Glutamatergic neuron (in vitro differentiated cells): ENCODE data around the gene DIAPH1. TPM values are rescaled to one million over a fixed set of nuclear protein-coding genes. Genes with fewer than 3 reads are reported as not detected.
A peak's percentile ranks its signal among the peaks of the same experiment; 100 is the strongest.

Experiments used
- DNase-seq: peaks from one replicate; pipeline ENCODE4 v3.0.0; 2022
- H3K27ac Mint-ChIP-seq: one replicate; pipeline ENCODE4 v1.8.0; 2020; ENCODE audit warnings: mild to moderate bottlenecking, mixed read lengths, inconsistent platforms; ENCODE audit not compliant: unreplicated experiment
- H3K27me3 Mint-ChIP-seq: one replicate; pipeline ENCODE4 v1.8.0; 2020; ENCODE audit warnings: mild to moderate bottlenecking, moderate library complexity, mixed read lengths, inconsistent platforms; ENCODE audit not compliant: unreplicated experiment
- H3K36me3 Mint-ChIP-seq: one replicate; pipeline ENCODE4 v1.8.0; 2020; ENCODE audit warnings: mild to moderate bottlenecking, mixed read lengths, inconsistent platforms; ENCODE audit not compliant: unreplicated experiment
- H3K4me1 Mint-ChIP-seq: one replicate; pipeline ENCODE4 v1.8.0; 2020; ENCODE audit warnings: mild to moderate bottlenecking, low read depth, mixed read lengths, inconsistent platforms; ENCODE audit not compliant: unreplicated experiment
- H3K4me3 Mint-ChIP-seq: one replicate; pipeline ENCODE4 v1.8.0; 2020; ENCODE audit warnings: mild to moderate bottlenecking, mixed read lengths, inconsistent platforms; ENCODE audit not compliant: unreplicated experiment
- H3K9me3 Mint-ChIP-seq: one replicate; pipeline ENCODE4 v1.8.0; 2020; ENCODE audit warnings: mild to moderate bottlenecking, moderate library complexity, mixed read lengths, inconsistent platforms; ENCODE audit not compliant: unreplicated experiment
- CTCF ChIP-seq: fragments of 200-600 bp; sonication (generic); IDR thresholded peaks from one replicate; pipeline ENCODE4 v1.5.0; 2021; ENCODE audit not compliant: partially characterized antibody, unreplicated experiment
- total RNA-seq: library from RNA; stranded (reverse); fragmentation: NEBNext Ultra II Directional; extraction: Animal tissue kit (Norgen Biotek cat#: 25700); gene quantifications from one replicate; pipeline ENCODE4 v1.2.1, GENCODE V29; 2021; ENCODE audit not compliant: unreplicated experiment

The DIAPH1 gene
- total RNA-seq, 1 donor from 2014 or later: 51.6 TPM

DNA sequence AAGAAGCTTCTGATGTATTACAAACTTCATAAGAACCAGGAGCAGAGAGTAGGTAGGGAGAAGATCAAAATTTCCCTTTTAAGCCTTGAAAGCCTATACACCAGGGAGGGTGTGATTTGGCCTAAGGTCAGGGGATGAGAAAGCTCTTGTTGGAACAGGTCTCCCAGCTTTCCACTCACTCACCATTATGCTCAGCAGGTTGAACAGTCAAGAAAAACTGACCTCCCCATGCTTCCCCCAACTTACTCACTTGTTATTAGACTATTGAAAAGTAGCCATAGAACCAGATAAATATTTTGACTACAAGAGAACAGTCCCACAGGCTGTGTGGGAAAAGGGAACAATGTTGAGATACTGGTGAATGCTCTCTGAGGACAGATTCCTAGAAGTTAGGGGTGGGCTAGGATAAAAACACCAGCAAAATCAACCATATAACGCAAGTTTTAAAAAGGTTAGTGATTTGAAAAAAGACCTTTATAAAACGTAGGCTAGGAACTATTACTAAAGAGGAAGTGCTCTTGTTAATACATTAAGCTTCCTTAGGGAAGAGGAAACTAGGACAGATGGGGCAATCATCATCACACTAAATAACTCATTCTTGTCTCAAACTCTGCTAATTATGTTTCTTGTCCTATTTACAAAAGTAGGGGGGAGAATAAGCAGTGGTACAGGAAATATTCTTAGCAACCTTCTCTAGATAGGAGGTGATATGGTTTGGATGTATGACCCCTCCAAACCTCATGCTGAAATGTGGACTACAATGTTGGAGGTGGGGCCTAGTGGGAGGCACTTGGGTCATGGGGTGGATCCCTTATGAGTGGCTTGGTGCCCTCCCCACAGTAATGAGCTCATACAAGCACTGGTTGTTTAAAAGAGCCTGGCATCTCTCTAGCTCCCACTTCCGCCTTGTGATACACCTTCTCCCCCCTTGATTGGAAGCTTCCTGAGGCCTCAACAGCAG is 98.9 kb downstream of the DIAPH1 start:
- no peak for TF ChIP-seq CTCF
- Mint-ChIP-seq H3K27ac (no peak overlapping the region), H3K4me3 (no peak overlapping the region), H3K4me1 (peaks cover 52% of the 10 kb centered on the region), H3K36me3 (peaks cover 3% of the 10 kb centered on the region), H3K27me3 (peaks cover 3% of the 10 kb centered on the region), H3K9me3 (peaks cover 13% of the 10 kb centered on the region)
- no peak for DNase-seq

DNA sequence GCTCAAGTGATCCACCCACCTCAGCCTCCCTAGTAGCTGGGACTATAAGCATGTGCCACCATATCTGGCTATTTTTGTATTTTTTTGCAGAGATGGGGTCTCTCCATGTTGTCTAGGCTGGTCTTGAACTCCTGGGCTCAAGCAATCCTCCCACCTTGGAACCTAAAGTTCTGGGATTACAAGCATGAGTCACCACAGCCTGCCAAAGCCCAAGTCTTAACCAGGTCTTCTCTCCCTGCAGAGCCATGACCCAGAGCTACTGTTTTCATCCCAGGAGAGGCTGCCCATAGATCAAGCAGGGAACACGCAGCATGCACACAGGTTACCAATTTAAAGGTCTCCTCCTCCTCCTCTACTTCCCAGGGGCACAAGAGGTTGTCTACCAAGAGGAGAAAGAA is 100.2 kb downstream of the DIAPH1 start:
- Mint-ChIP-seq H3K9me3 (peaks cover 21% of the 10 kb centered on the region), H3K27me3 (peaks cover 12% of the 10 kb centered on the region), H3K4me3 (no peak overlapping the region), H3K36me3 (peaks cover 3% of the 10 kb centered on the region), H3K4me1 (peaks cover 51% of the 10 kb centered on the region), H3K27ac (no peak overlapping the region)
- no peak for DNase-seq
- no peak for TF ChIP-seq CTCF

DNA sequence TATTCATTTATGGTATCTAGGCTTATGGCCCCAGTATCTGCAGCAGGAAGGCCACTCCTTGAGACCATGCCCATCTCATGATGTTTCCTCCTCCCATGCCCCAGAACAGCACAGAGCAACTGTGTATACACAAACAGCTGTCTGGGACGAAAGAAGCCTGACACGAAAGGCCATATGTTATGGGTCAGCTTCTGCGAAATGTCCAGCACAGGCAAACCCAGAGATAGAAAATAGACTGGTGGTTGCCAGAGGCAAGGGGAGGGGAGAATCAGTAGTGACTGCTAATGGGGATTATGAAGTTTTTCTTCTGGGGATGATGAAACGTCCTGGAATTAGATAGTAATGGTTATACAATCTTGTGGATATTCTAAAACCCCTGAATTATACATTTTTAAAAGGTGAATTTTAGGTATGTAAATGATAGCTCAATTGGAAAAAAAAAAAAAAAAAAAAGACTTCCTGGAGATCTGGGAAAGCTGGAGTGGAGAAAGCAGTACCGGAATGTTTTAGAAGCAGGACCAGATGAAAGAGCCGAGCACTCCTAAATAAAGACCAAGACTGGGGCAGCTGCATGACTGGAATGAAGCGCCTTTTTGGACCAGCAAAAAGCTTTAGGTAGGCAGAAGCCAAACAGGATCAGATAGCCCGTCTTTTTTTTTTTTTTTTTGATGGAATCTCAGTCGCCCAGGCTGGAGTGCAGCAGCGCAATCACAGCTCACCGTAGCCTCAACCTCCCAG is 100.8 kb downstream of the DIAPH1 start:
- peaks cover 14% of the 10 kb centered on the region for H3K27me3 Mint-ChIP-seq
- peaks cover 24% of the 10 kb centered on the region for H3K9me3 Mint-ChIP-seq
- TF ChIP-seq CTCF: no peak
- peak overlapping the region; percentile 70 for H3K4me3 Mint-ChIP-seq
- H3K27ac Mint-ChIP-seq: peak overlapping the region; percentile 97
- H3K4me1 Mint-ChIP-seq: peaks cover 53% of the 10 kb centered on the region
- peaks cover 3% of the 10 kb centered on the region for H3K36me3 Mint-ChIP-seq
- DNase-seq: no peak

- H3K27ac Mint-ChIP-seq: peak overlapping the region; percentile 97
- H3K9me3 Mint-ChIP-seq: peaks cover 26% of the 10 kb centered on the region
- TF ChIP-seq CTCF: no peak
- no peak overlapping the region for H3K4me3 Mint-ChIP-seq
- DNase-seq: no peak
- peaks cover 3% of the 10 kb centered on the region for H3K36me3 Mint-ChIP-seq
- peaks cover 56% of the 10 kb centered on the region for H3K4me1 Mint-ChIP-seq
- peaks cover 18% of the 10 kb centered on the region for H3K27me3 Mint-ChIP-seq
Observed at GRCh38 chr5:141517312-141517711, 101.5 kb downstream of the DIAPH1 start.

DNA sequence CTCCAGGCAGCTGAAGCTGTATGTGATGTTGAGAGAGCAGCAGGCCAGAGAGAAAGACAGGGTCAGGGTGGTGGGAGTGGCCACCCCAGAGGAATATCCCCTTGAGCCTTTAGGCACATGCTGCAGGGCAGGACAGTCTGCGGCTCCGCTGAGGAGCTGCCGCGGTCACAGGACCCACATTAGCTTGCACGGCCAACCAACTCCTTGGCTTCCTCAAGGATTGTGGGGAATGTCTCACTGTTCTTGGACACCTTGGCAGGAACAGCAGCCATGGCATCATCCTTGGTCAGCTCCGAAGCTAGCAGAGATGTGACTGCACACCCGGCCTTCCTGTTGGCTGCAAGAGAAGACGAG is 102.2 kb downstream of the DIAPH1 start:
- Mint-ChIP-seq H3K27ac (peak overlapping the region; percentile 97), H3K27me3 (peaks cover 20% of the 10 kb centered on the region), H3K9me3 (peaks cover 28% of the 10 kb centered on the region), H3K4me3 (peak overlapping the region; percentile 49), H3K4me1 (peaks cover 53% of the 10 kb centered on the region), H3K36me3 (peaks cover 6% of the 10 kb centered on the region)
- no peak for DNase-seq
- TF ChIP-seq CTCF: no peak
